ENCODE measurements around the gene PIGN. TPM values are rescaled to one million over a fixed set of nuclear protein-coding genes. Genes with fewer than 3 reads are reported as not detected.

Gene PIGN
- total RNA-seq, 4 donors from 2014 or later = 10.5 to 32.4 (median 17.3) TPM

DNA sequence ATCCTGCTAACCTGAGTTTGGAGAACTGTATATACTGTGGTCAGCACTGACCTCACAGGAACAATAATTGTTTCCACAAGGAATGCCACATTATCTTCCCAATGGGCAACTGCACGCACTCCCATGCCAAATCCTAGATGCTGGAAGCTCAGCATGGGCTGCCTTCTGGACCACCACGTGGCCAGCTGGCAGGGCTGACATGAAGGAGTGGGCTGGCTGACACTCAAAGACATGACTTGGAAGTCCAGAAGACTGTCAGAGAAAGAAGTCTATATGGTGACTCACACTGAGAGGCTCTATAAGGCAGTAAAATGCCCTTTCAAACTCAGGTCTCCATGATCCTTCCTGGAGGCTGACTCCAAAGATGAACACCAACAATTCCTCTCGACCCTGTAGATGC is 195.7 kb downstream of the PIGN start:
- H3K9me3 ChIP-seq = no peaks in the 10 kb centered on the region
- ATAC-seq = no peak
- WGBS, 2 donors (ENCODE audit: low coverage in 1 of 2) = 100% methylated on average over 1 of the region's 3 CpGs
- peaks cover 3 to 13% (median 4%) of the 10 kb centered on the region in 3 donors for H3K4me1 ChIP-seq
- H3K27ac ChIP-seq = no peak overlapping the region
- no peaks in the 10 kb centered on the region for H3K36me3 ChIP-seq
- no peaks in the 10 kb centered on the region for H3K27me3 ChIP-seq
- H3K4me3 ChIP-seq = no peak overlapping the region
- TF ChIP-seq EP300 (IDR thresholded peaks at IDR 0.05) = no peak
- TF ChIP-seq, protein P1, sequence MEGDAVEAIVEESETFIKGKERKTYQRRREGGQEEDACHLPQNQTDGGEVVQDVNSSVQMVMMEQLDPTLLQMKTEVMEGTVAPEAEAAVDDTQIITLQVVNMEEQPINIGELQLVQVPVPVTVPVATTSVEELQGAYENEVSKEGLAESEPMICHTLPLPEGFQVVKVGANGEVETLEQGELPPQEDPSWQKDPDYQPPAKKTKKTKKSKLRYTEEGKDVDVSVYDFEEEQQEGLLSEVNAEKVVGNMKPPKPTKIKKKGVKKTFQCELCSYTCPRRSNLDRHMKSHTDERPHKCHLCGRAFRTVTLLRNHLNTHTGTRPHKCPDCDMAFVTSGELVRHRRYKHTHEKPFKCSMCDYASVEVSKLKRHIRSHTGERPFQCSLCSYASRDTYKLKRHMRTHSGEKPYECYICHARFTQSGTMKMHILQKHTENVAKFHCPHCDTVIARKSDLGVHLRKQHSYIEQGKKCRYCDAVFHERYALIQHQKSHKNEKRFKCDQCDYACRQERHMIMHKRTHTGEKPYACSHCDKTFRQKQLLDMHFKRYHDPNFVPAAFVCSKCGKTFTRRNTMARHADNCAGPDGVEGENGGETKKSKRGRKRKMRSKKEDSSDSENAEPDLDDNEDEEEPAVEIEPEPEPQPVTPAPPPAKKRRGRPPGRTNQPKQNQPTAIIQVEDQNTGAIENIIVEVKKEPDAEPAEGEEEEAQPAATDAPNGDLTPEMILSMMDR (IDR thresholded peaks at IDR 0.05) = no peak
- no peak for TF ChIP-seq POLR2A (IDR thresholded peaks at IDR 0.05)
- TF ChIP-seq POLR2AphosphoS5 (IDR thresholded peaks at IDR 0.05) = no peak

Other genes starting within 250 kb of the PIGN start
- 10 to 100 TPM; 20.7 to 30.4 (median 27.4) TPM for gene RELCH, start 199 bp upstream of the PIGN start, total RNA-seq
- 1 to 10 TPM in 3 of 4 donors, under 1 TPM in 1; 0.31 to 7.5 (median 1.4) TPM for gene TNFRSF11A, start 138.3 kb upstream of the PIGN start, total RNA-seq